HG03108 (cell line): ENCODE results near the gene SLC25A13.
A peak's percentile ranks its signal among the peaks of the same experiment; 100 is the strongest.

Experiments used
- ATAC-seq: cut with Tn5 transposase; IDR thresholded peaks from one replicate; pipeline ENCODE4 v1.9.1; 2021; ENCODE audit warnings: moderate library complexity; ENCODE audit not compliant: unreplicated experiment

Gene SLC25A13

GRCh38 chr7:96104984-96105383 is 216.9 kb downstream of the SLC25A13 start:
- no peak for ATAC-seq

GRCh38 chr7:96102096-96102811 is 219.6 kb downstream of the SLC25A13 start:
- no peak for ATAC-seq

- no peak for ATAC-seq
These were observed 221.2 kb downstream of the SLC25A13 start for GRCh38 chr7:96100737-96101136.

- ATAC-seq = no peak
These were observed 224.1 kb downstream of the SLC25A13 start for GRCh38 chr7:96097835-96098234.

- ATAC-seq = no peak
These were observed 228.5 kb downstream of the SLC25A13 start for GRCh38 chr7:96093435-96093834.

- ATAC-seq = no peak
These were observed 231.1 kb downstream of the SLC25A13 start for GRCh38 chr7:96090756-96091155.

GRCh38 chr7:96089511-96089910 is 232.4 kb downstream of the SLC25A13 start:
- no peak for ATAC-seq

- ATAC-seq = no peak
These were observed 233.3 kb downstream of the SLC25A13 start for GRCh38 chr7:96088579-96088978.

- no peak for ATAC-seq
These were observed 235.9 kb downstream of the SLC25A13 start for GRCh38 chr7:96085953-96086352.

GRCh38 chr7:96084881-96085553 is 236.9 kb downstream of the SLC25A13 start:
- ATAC-seq = no peak

- ATAC-seq = no peak
These were observed 241.9 kb downstream of the SLC25A13 start for GRCh38 chr7:96080027-96080426.

- no peak for ATAC-seq
These were observed 245.6 kb downstream of the SLC25A13 start for GRCh38 chr7:96076350-96076707.

GRCh38 chr7:96075510-96076349 is 246.2 kb downstream of the SLC25A13 start:
- peak; percentile 69 for ATAC-seq

GRCh38 chr7:96074871-96075270 is 247.0 kb downstream of the SLC25A13 start:
- no peak for ATAC-seq
